H9 (cell line): ENCODE results near the gene DDX6. TPM values are rescaled to one million over a fixed set of nuclear protein-coding genes. Genes with fewer than 3 reads are reported as not detected.

Source experiments
- DNase-seq: peaks from one replicate; pipeline ENCODE4 v3.0.0-alpha.2; 2017
- H2AFZ ChIP-seq: one replicate; pipeline ENCODE4 v1.6.1; 2013; ENCODE audit warnings: mild to moderate bottlenecking, low read length, control low read depth, moderate library complexity
- H2AK5ac ChIP-seq: 2 replicates; pipeline ENCODE4 v1.6.1; 2013; ENCODE audit warnings: low read length, control low read depth, mixed read lengths; ENCODE audit not compliant: insufficient read length
- H2BK120ac ChIP-seq: one replicate; pipeline ENCODE4 v1.6.1; 2013; ENCODE audit warnings: low read depth, mild to moderate bottlenecking, low read length, control low read depth, inconsistent platforms; ENCODE audit not compliant: poor library complexity, severe bottlenecking
- H2BK12ac ChIP-seq: 2 replicates; pipeline ENCODE4 v1.6.1; 2013; ENCODE audit warnings: low read length, control low read depth, mixed read lengths, low read depth; ENCODE audit not compliant: insufficient read length
- H2BK15ac ChIP-seq: 2 replicates; pipeline ENCODE4 v1.6.1; 2013; ENCODE audit warnings: low read depth, low read length, control low read depth
- H2BK20ac ChIP-seq: one replicate; pipeline ENCODE4 v1.6.1; 2013; ENCODE audit warnings: low read depth, mild to moderate bottlenecking, low read length, control low read depth, inconsistent platforms; ENCODE audit not compliant: poor library complexity, severe bottlenecking
- H2BK5ac ChIP-seq: 2 replicates; pipeline ENCODE4 v1.6.1; 2013; ENCODE audit warnings: low read length, control low read depth, mixed read lengths; ENCODE audit not compliant: insufficient read length
- H3K14ac ChIP-seq: 2 replicates; pipeline ENCODE4 v1.6.1; 2013; ENCODE audit warnings: low read length, control low read depth; ENCODE audit not compliant: insufficient read depth
- H3K18ac ChIP-seq: 2 replicates; pipeline ENCODE4 v1.6.1; 2013; ENCODE audit warnings: low read depth, mild to moderate bottlenecking, mixed read lengths, low read length, control low read depth; ENCODE audit not compliant: insufficient read length
- H3K23ac ChIP-seq: 2 replicates; pipeline ENCODE4 v1.6.1; 2013; ENCODE audit warnings: low read length, control low read depth, mixed read lengths, low read depth; ENCODE audit not compliant: insufficient read length
- H3K23me2 ChIP-seq: 2 replicates; pipeline ENCODE4 v1.6.1; 2013; ENCODE audit warnings: low read depth, mild to moderate bottlenecking, mixed read lengths, low read length, control low read depth; ENCODE audit not compliant: insufficient read length, poor library complexity, severe bottlenecking
- H3K27ac ChIP-seq: 2 replicates; pipeline ENCODE4 v1.5.1; 2013; ENCODE audit warnings: low read length, control low read depth, mixed read lengths, low read depth; ENCODE audit not compliant: insufficient read length
- H3K27me3 ChIP-seq: 2 replicates; pipeline ENCODE4 v1.6.1; 2013; ENCODE audit warnings: low read length, control low read depth, inconsistent platforms; ENCODE audit not compliant: insufficient read depth
- H3K4ac ChIP-seq: 2 replicates; pipeline ENCODE4 v1.6.1; 2013; ENCODE audit warnings: low read depth, mild to moderate bottlenecking, control low read depth, inconsistent platforms, low read length, moderate library complexity
- H3K4me1 ChIP-seq: 2 replicates; pipeline ENCODE4 v1.6.1; 2013; ENCODE audit warnings: low read length, control low read depth, inconsistent platforms; ENCODE audit not compliant: insufficient read depth
- H3K4me2 ChIP-seq: 2 replicates; pipeline ENCODE4 v1.6.1; 2013; ENCODE audit warnings: low read length, control low read depth, mixed read lengths; ENCODE audit not compliant: insufficient read length, insufficient read depth
- H3K56ac ChIP-seq: 2 replicates; pipeline ENCODE4 v1.6.1; 2013; ENCODE audit warnings: low read depth, mild to moderate bottlenecking, mixed read lengths, low read length, control low read depth; ENCODE audit not compliant: insufficient read length
- H3K79me1 ChIP-seq: 2 replicates; pipeline ENCODE4 v1.6.1; 2013; ENCODE audit warnings: low read depth, mild to moderate bottlenecking, moderate library complexity, low read length, control low read depth, inconsistent platforms; ENCODE audit not compliant: insufficient read depth, poor library complexity, severe bottlenecking
- H3K79me2 ChIP-seq: 2 replicates; pipeline ENCODE4 v1.6.1; 2013; ENCODE audit warnings: low read length, control low read depth, inconsistent platforms; ENCODE audit not compliant: insufficient read depth
- H3K9ac ChIP-seq: 2 replicates; pipeline ENCODE4 v1.6.1; 2013; ENCODE audit warnings: low read length, control low read depth, mixed read lengths; ENCODE audit not compliant: insufficient read length; ENCODE audit errors: extremely low read depth
- H3K9me3 ChIP-seq: one replicate; pipeline ENCODE4 v1.6.1; 2013; ENCODE audit warnings: low read depth, low read length, inconsistent platforms; ENCODE audit not compliant: control insufficient read depth
- H3T11ph ChIP-seq: one replicate; pipeline ENCODE4 v1.6.1; 2013; ENCODE audit warnings: mild to moderate bottlenecking, low read length, control low read depth, inconsistent platforms
- H4K20me1 ChIP-seq: one replicate; pipeline ENCODE4 v1.6.1; 2013; ENCODE audit not compliant: control insufficient read depth, insufficient read length, insufficient read depth
- H4K5ac ChIP-seq: 2 replicates; pipeline ENCODE4 v1.6.1; 2013; ENCODE audit warnings: low read depth, mild to moderate bottlenecking, mixed read lengths, low read length, control low read depth; ENCODE audit not compliant: insufficient read length
- H4K8ac ChIP-seq: replicated peaks from 2 replicates; pipeline ENCODE4 v1.6.1; 2013; ENCODE audit warnings: low read length, control low read depth, mixed read lengths, low read depth; ENCODE audit not compliant: insufficient read length
- H4K91ac ChIP-seq: 2 replicates; pipeline ENCODE4 v1.6.1; 2013; ENCODE audit warnings: low read depth, mild to moderate bottlenecking, moderate library complexity, mixed read lengths, low read length, control low read depth; ENCODE audit not compliant: insufficient read length
- H3K27ac Mint-ChIP-seq, 3 experiments: 2 replicates in 2 of 3; 3 replicates in 1 of 3; pipeline ENCODE4 v1.8.0; 2020 to 2021; ENCODE audit warnings: mixed read lengths in 3 of 3, mild to moderate bottlenecking in 1 of 3, moderate library complexity in 1 of 3
- H3K27me3 Mint-ChIP-seq: 2 replicates; pipeline ENCODE4 v1.8.0; 2021; ENCODE audit warnings: low read depth, mild to moderate bottlenecking, moderate library complexity, mixed read lengths
- H3K36me3 Mint-ChIP-seq, 3 experiments: 2 replicates in 2 of 3; 3 replicates in 1 of 3; pipeline ENCODE4 v1.8.0; 2020 to 2021; ENCODE audit warnings: low read depth in 3 of 3, mixed read lengths in 3 of 3; ENCODE audit not compliant: insufficient read depth in 1 of 3
- H3K4me1 Mint-ChIP-seq, 2 experiments: 2 replicates each; pipeline ENCODE4 v1.8.0; 2020; ENCODE audit warnings: mixed read lengths in 2 of 2
- H3K4me3 Mint-ChIP-seq, 2 experiments: 2 replicates in 1 of 2; 3 replicates in 1 of 2; pipeline ENCODE4 v1.8.0; 2020 to 2021; ENCODE audit warnings: mild to moderate bottlenecking in 2 of 2, mixed read lengths in 2 of 2, moderate library complexity in 1 of 2
- H3K9me3 Mint-ChIP-seq, 2 experiments: 2 replicates in 1 of 2; 3 replicates in 1 of 2; pipeline ENCODE4 v1.8.0; 2020; ENCODE audit warnings: mild to moderate bottlenecking in 2 of 2, mixed read lengths in 2 of 2, moderate library complexity in 1 of 2
- CTCF ChIP-seq: fragments of 200-600 bp; sonication (generic); conservative IDR thresholded peaks from 3 replicates; pipeline ENCODE4 v1.8.0; 2021; ENCODE audit warnings: antibody characterized with exemption, mild to moderate bottlenecking
- WGBS: extraction: QIAGEN DNeasy Blood & Tissue Kit; methylation state at CpG from one replicate; pipeline ENCODE4 v1.1.7; 2013; ENCODE audit warnings: missing lambda C conversion rate, low lambda C conversion rate, mixed read lengths; ENCODE audit not compliant: insufficient read length; ENCODE audit errors: extremely low coverage; 5-methylcytosine and 5-hydroxymethylcytosine counted together
- total RNA-seq: library from RNA; stranded (reverse); gene quantifications from 2 replicates; pipeline ENCODE4 v1.2.1, GENCODE V29; 2021

The DDX6 gene
- total RNA-seq, 1 experiment from 2014 or later: 221 TPM

DNA sequence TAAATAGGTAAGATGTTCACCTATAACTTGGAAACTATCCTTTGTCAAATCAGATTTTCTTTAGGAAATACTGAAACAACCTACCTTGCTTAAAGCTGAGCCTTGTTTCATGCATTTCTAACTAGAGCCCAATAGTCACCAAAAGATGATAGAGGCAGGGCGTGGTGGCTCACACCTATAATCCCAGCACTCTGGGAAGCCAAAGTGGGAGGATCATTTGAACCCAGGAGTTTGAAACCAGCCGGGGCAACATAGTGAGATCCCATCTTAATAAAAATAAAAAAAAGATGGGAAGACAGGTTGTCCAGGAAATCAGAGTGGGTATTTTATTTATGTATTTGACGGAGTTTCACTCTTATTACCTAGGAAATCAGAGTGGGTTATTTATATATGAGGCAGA lies 38.3 kb downstream of the DDX6 start:
- Histone ChIP-seq H3K18ac (no peak overlapping the region), H3K27me3 (no peaks in the 10 kb centered on the region), H2AFZ (no peak overlapping the region), H3K56ac (no peak overlapping the region), H4K5ac (no peak overlapping the region), H3K14ac (no peak overlapping the region), H2BK20ac (no peak overlapping the region), H3K79me1 (no peaks in the 10 kb centered on the region), H2BK12ac (no peak overlapping the region), H2BK15ac (no peak overlapping the region), H3K23me2 (no peaks in the 10 kb centered on the region), H2BK120ac (no peak overlapping the region), H3K9me3 (no peaks in the 10 kb centered on the region), H3K23ac (no peak overlapping the region), H3K4ac (no peak overlapping the region), H2AK5ac (no peak overlapping the region), H3K4me1 (no peaks in the 10 kb centered on the region), H4K20me1 (no peaks in the 10 kb centered on the region), H4K8ac (no peak overlapping the region), H3K27ac (no peak overlapping the region), H3K79me2 (no peaks in the 10 kb centered on the region), H3K4me2 (no peak overlapping the region), H3T11ph (no peak overlapping the region), H4K91ac (no peak overlapping the region), H2BK5ac (no peak overlapping the region), H3K9ac (no peak overlapping the region)
- peaks cover 40 to 86% (median 79%) of the 10 kb centered on the region in 3 experiments; a peak in 6 of 7 replicates for H3K36me3 Mint-ChIP-seq
- no peaks in the 10 kb centered on the region for H3K27me3 Mint-ChIP-seq
- WGBS: no CpG with 5 or more reads among the region's 3 CpGs
- no peaks in the 10 kb centered on the region for H3K9me3 Mint-ChIP-seq
- H3K4me3 Mint-ChIP-seq: no peak overlapping the region
- no peak for TF ChIP-seq CTCF
- H3K4me1 Mint-ChIP-seq: peaks cover 13 to 21% of the 10 kb centered on the region in 2 experiments
- H3K27ac Mint-ChIP-seq: no peak overlapping the region
- no peak for DNase-seq
